SU-DHL-6 (cell line): ENCODE measurements around the gene MMAB.

ENCODE experiments used
- H2AFZ ChIP-seq: fragments of 200-600 bp; sonication (generic); 2 replicates; pipeline ENCODE4 v1.6.1; 2014; ENCODE audit warnings: low read depth, mild to moderate bottlenecking, moderate library complexity, mixed read lengths, antibody characterized with exemption, low read length; ENCODE audit not compliant: severe bottlenecking
- H3F3A ChIP-seq: fragments of 200-600 bp; shearing (Covaris generic); 2 replicates; pipeline ENCODE4 v1.6.0; 2016; ENCODE audit warnings: antibody characterized with exemption, mild to moderate bottlenecking; ENCODE audit not compliant: insufficient read depth
- H3K27ac ChIP-seq: fragments of 200-600 bp; sonication (generic); 2 replicates; pipeline ENCODE4 v1.5.1; 2016; ENCODE audit warnings: low read depth, mild to moderate bottlenecking, low read length, moderate library complexity, mixed read lengths
- H3K27me3 ChIP-seq: fragments of 200-600 bp; sonication (generic), shearing (Covaris generic); 2 replicates; pipeline ENCODE4 v1.6.0; 2014; ENCODE audit warnings: mild to moderate bottlenecking, low read length
- H3K36me3 ChIP-seq: fragments of 200-600 bp; sonication (generic); 2 replicates; pipeline ENCODE4 v1.6.1; 2014; ENCODE audit warnings: mild to moderate bottlenecking, low read length, mixed read lengths
- H3K4me2 ChIP-seq: fragments of 300-600, 200-600 bp; shearing (Covaris generic), sonication (generic); 2 replicates; pipeline ENCODE4 v1.6.0; 2014; ENCODE audit warnings: low read length, low read depth, mild to moderate bottlenecking; ENCODE audit not compliant: poor library complexity, severe bottlenecking
- H3K4me3 ChIP-seq: fragments of 200-600 bp; sonication (generic); 2 replicates; pipeline ENCODE4 v1.5.1; 2014; ENCODE audit warnings: antibody characterized with exemption, low read length, mild to moderate bottlenecking, mixed read lengths; ENCODE audit not compliant: insufficient read depth, poor library complexity, severe bottlenecking
- H3K79me2 ChIP-seq: fragments of 200-600 bp; sonication (generic); 2 replicates; pipeline ENCODE4 v1.6.1; 2014; ENCODE audit warnings: mild to moderate bottlenecking, low read length, moderate library complexity; ENCODE audit not compliant: insufficient read depth
- H3K9ac ChIP-seq: fragments of 200-600 bp; sonication (generic); 2 replicates; pipeline ENCODE4 v1.7.0; 2014; ENCODE audit warnings: mild to moderate bottlenecking, low read length
- H3K9me2 ChIP-seq: fragments of 200-600 bp; sonication (generic); replicated peaks from 2 replicates; pipeline ENCODE4 v1.6.1; 2014; ENCODE audit warnings: low read length; ENCODE audit not compliant: insufficient read depth
- H3K9me3 ChIP-seq: fragments of 200-600 bp; sonication (generic); 2 replicates; pipeline ENCODE4 v1.6.1; 2014; ENCODE audit warnings: low read length, mixed read lengths; ENCODE audit not compliant: insufficient read depth
- H4K20me1 ChIP-seq: fragments of 200-600 bp; sonication (generic); 2 replicates; pipeline ENCODE4 v1.6.1; 2014; ENCODE audit warnings: low read depth, mild to moderate bottlenecking, antibody characterized with exemption, low read length, moderate library complexity, mixed read lengths
- EZH2phosphoT487 ChIP-seq: fragments of 200-600 bp; sonication (generic), shearing (Covaris generic); conservative IDR thresholded peaks from 2 replicates; pipeline ENCODE4 v1.6.1; 2018; ENCODE audit warnings: mild to moderate bottlenecking, antibody characterized with exemption, low read length, moderate library complexity, mixed read lengths
- TF ChIP-seq, protein P1 (sequence below): fragments of 200-600 bp; sonication (generic); IDR thresholded peaks from one replicate; pipeline ENCODE4 v1.5.1; 2017; ENCODE audit warnings: antibody characterized with exemption, mild to moderate bottlenecking, low read length, moderate library complexity; ENCODE audit not compliant: insufficient read depth, poor library complexity, severe bottlenecking

The MMAB gene

GRCh38 chr12:109597795-109598427 lies 24.6 kb upstream of the MMAB start:
- TF ChIP-seq, protein P1, sequence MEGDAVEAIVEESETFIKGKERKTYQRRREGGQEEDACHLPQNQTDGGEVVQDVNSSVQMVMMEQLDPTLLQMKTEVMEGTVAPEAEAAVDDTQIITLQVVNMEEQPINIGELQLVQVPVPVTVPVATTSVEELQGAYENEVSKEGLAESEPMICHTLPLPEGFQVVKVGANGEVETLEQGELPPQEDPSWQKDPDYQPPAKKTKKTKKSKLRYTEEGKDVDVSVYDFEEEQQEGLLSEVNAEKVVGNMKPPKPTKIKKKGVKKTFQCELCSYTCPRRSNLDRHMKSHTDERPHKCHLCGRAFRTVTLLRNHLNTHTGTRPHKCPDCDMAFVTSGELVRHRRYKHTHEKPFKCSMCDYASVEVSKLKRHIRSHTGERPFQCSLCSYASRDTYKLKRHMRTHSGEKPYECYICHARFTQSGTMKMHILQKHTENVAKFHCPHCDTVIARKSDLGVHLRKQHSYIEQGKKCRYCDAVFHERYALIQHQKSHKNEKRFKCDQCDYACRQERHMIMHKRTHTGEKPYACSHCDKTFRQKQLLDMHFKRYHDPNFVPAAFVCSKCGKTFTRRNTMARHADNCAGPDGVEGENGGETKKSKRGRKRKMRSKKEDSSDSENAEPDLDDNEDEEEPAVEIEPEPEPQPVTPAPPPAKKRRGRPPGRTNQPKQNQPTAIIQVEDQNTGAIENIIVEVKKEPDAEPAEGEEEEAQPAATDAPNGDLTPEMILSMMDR = peak; percentile 89
- no peak for TF ChIP-seq EZH2phosphoT487
- H3K4me2 ChIP-seq = no peak overlapping the region
- H2AFZ ChIP-seq = no peak overlapping the region

DNA sequence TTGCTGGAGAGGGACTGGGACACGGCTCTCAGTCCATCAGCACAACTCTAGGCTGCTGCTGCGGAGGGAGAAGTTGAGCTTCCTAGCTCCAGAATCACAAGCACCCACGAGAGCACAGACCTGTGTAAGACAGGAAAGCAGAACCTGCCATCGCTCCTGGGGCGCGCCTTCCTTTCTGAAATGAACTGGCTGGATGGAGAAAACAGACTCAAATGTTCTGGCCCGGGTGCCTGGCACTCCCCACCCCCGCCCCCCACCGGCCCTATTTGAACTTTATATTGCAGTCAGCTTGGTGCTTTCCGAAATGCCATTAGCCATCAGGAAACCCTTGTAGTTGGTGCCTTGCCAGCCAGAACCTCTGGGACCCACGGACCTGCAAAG lies 24.1 kb upstream of the MMAB start:
- Histone ChIP-seq H3K4me3 (no peak overlapping the region), H3K9me2 (no peaks in the 10 kb centered on the region), H3K4me2 (no peak overlapping the region), H3K9ac (no peak overlapping the region), H3F3A (no peaks in the 10 kb centered on the region), H3K36me3 (no peaks in the 10 kb centered on the region), H2AFZ (no peak overlapping the region), H3K79me2 (no peaks in the 10 kb centered on the region), H3K27me3 (no peaks in the 10 kb centered on the region), H4K20me1 (no peaks in the 10 kb centered on the region), H3K9me3 (no peaks in the 10 kb centered on the region), H3K27ac (no peak overlapping the region)
- TF ChIP-seq, protein P1 = no peak
- no peak for TF ChIP-seq EZH2phosphoT487

More at GRCh38 chr12:109597795-109598427, 24.6 kb upstream of the MMAB start:
- H3F3A ChIP-seq = no peaks in the 10 kb centered on the region
- H3K9me3 ChIP-seq = no peaks in the 10 kb centered on the region
- H3K79me2 ChIP-seq = no peaks in the 10 kb centered on the region
- H3K4me3 ChIP-seq = no peak overlapping the region
- no peak overlapping the region for H3K9ac ChIP-seq
- no peaks in the 10 kb centered on the region for H3K36me3 ChIP-seq
- no peak overlapping the region for H3K27ac ChIP-seq
- no peaks in the 10 kb centered on the region for H3K9me2 ChIP-seq
- no peaks in the 10 kb centered on the region for H3K27me3 ChIP-seq
- no peaks in the 10 kb centered on the region for H4K20me1 ChIP-seq

- Histone ChIP-seq H3K36me3 (no peaks in the 10 kb centered on the region), H3K9me2 (no peaks in the 10 kb centered on the region), H3K27ac (no peak overlapping the region), H3K4me3 (no peak overlapping the region), H3K9ac (no peak overlapping the region), H3K4me2 (no peak overlapping the region), H2AFZ (no peak overlapping the region), H3F3A (no peaks in the 10 kb centered on the region), H3K9me3 (no peaks in the 10 kb centered on the region), H3K27me3 (no peaks in the 10 kb centered on the region), H4K20me1 (no peaks in the 10 kb centered on the region), H3K79me2 (no peaks in the 10 kb centered on the region)
- no peak for TF ChIP-seq EZH2phosphoT487
- TF ChIP-seq, protein P1 = no peak
Measured at GRCh38 chr12:109596418-109597244, 23.3 kb upstream of the MMAB start.
